OCI-M1 (cell line): ENCODE data around the gene OGFR.

Source experiments
- DNase-seq: peaks from one replicate; lab custom pipeline; 2025; lab: John Stamatoyannopoulos, UW

OGFR gene

GRCh38 chr20:62815066-62815991, 10.7 kb downstream of the OGFR start:
- DNase-seq: peak; percentile 25

DNA sequence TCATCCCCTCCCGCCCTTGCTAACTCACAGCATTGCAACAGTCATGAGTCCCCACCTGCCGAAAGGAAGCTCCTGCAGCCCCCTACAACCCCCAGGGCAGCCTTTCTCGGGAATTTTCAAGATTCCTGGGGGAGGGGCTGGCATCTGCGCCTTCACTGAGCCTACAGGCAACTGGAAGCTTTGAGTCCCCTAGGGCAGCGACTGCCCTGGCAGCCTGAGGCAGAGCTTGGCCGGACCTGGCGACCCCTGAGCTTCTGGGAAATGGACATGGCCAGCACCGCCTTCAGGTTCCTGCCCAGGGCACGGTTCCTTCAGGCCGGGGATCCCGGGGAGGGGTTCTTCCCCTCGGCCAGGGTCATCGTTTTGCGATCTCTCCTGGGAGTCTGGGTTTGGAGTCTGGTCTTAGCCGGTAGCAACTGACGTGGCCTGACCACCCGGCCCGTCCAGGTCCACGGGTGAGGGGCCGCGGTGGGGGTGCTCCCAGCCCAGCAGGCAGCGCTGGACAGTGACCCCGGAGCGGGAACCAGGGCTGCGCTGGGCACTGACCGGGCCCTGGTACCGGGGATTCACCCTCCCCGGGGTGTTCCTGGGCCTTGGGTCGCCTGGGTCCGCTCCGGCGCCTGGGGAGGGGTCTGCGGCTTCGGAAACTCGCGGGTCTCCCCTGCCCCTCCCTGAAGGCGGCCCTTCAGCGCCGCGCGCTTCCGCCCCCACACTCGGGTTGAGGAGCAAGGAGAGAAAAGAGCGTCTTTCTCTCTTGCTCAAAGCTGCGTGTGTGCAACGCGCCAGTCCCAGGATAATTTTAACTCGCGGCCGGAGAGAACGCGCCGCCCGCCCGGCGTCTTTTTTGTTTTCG, 11.6 kb downstream of the OGFR start:
- peak; percentile 16 for DNase-seq

GRCh38 chr20:62816884-62817873, 12.5 kb downstream of the OGFR start, which contains the start of gene COL9A3:
COL9A3 (plus strand) TSS chr20:62817050; CDS start chr20:62817065, 15 bp downstream.
- DNase-seq: no peak

- no peak for DNase-seq
These were observed 13.4 kb downstream of the OGFR start for GRCh38 chr20:62817975-62818591.

GRCh38 chr20:62818592-62819493, 14.2 kb downstream of the OGFR start:
- peak; percentile 18 for DNase-seq

DNA sequence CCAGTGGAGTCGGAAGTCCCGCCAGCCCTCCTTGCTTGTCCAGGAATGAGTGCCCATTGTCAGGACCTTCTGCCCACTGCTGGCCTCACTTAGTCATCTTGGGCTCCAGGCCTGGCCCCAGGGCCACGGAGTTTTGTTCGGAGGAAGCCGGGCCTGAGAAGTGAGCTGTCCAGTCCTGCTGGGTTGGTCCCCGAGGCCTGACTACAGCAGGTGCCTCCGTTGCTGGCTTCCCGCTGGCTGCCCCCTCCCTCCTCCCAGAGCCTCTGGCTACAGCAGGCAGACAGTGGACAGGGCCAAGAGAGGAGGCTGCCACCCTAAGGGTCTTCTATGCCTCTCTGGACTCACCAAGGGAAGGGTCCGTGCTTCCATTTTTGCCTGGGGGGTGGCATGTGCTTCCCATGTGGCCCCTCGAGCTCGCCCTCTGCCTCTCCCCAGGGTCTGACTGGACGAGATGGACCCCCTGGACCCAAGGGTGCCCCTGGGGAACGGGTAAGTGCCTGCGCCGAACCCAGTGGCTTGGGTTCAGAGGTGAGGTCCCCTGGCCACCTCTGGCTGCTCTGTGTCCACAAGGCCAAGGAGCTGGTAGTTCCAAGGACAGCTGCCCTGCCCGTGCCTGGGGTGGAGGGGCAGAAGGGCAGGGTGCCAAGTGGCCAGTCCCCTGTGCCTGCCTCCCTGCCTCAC, 15.0 kb downstream of the OGFR start:
- DNase-seq: no peak

- DNase-seq: no peak
These were observed 15.8 kb downstream of the OGFR start for GRCh38 chr20:62820208-62820961.

GRCh38 chr20:62820962-62821725, 16.5 kb downstream of the OGFR start:
- DNase-seq: no peak

DNA sequence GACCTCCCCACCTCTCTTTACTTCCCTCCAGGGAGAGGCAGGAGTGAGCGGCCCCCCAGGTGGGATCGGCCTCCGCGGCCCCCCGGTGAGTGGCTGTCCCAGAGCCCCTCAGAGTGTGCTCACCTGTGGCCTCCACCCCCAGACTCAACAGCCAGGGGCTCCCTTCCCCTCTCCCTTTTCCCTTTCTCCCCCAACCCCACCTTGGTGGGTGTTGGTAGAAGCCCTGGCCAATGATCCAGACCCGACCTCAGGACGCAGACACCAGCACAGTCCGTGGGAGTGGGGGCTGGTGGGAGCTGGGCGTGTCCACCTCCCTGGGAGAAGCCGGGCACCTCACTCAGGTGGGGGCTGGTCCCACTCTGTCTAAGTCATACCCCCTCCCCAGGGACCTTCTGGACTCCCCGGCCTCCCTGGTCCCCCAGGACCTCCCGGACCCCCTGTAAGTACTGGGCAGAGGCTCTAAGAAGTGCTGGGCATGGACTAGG, 17.1 kb downstream of the OGFR start:
- DNase-seq: no peak

GRCh38 chr20:62822239-62822787, 17.7 kb downstream of the OGFR start:
- no peak for DNase-seq

DNA sequence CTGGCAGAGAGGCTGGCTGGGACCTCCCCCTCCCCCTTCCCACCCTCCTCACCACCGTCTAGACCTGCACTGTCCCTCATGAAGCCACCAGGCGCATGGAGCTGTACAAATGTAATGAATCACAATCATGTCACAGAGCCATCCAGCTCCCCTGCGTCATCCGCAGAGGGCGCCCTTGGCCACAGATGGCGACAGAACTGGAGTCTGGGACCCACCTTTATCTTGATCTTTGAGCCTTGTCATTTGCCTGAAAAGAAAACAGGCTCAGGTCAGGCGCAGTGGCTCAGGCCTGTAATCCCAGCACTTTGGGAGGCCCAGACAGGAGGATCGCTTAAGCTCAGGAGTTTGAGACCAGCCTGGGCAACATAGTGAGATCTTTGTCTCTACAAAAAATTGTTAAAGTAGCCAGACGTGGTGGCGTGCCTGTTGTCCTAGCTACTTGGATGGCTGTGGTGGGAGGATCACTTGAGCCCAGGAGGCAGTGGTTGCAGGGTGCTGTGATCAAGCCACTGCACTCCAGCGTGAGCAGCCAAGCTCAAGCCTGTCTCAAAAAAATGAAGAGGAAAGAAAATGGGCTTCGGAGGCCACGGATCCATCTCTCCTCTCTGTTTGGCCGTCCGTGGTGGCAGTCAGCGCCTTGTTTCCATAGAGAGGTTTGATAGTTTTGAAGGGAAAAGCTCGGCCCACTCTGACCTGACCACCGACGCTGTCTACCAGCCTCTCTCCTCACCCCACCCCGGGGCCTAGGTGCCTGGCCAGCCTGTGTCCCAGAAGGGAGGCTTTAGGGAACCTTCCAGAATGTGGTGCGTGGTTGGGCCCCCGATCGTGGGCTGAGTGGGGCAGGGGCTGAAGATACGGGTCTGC, 18.4 kb downstream of the OGFR start:
- peak; percentile 96 for DNase-seq

DNA sequence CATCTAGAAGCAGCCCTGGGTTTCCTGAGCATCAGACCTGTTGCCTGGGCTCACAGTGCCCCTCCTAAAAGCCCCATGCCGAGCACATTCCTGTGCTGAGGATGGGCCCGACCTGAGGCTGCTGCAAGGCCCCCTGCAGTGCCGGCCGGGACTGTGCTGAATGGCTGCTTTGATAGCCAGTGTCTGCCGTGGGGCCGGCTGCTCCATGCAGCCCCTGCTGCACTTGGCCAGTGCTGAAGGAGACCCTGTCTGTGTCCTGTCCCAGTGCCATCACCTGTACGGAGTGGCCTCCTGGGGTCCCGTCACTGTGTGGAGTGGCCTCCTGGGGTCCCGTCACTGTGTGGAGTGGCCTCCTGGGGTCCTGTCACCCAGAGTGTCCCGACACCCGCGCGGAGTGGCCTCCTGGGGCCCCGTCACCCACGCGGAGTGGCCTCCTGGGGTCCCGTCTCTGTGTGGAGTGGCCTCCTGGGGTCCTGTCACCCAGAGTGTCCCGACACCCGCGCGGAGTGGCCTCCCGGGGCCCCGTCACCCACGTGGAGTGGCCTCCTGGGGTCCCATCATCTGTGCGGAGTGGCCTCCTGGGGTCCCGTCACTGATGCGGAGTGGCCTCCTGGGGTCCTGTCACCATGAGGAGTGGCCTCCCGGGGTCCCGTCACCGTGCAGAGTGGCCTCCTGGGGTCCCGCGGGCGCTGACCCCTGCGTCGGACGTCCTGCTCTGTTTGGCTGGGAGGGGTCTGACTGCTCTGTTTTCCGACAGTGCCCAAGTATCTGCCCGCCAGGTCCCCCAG, 19.2 kb downstream of the OGFR start:
- DNase-seq: no peak

- DNase-seq: peak; percentile 62
These were observed 20.1 kb downstream of the OGFR start for GRCh38 chr20:62824476-62825332.

- DNase-seq: no peak
These were observed 20.8 kb downstream of the OGFR start for GRCh38 chr20:62825333-62825985.
